Breast epithelium (tissue), 4 donors: ENCODE measurements around the gene CFAP90. TPM values are rescaled to one million over a fixed set of nuclear protein-coding genes. Genes with fewer than 3 reads are reported as not detected.

ENCODE experiments used
- DNase-seq, 2 donors: peaks; one replicate each; pipeline ENCODE4 v3.0.0-alpha.2; 2019; ENCODE audit warnings: low spot score in 2 of 2
- H3K27ac ChIP-seq, 2 donors: fragments of 200-600 bp; sonication (generic) in 1 of 2; one replicate each; pipeline ENCODE4 v1.5.1; 2016 to 2019; ENCODE audit warnings: mild to moderate bottlenecking in 1 of 2
- H3K27me3 ChIP-seq, 2 donors: fragments of 200-600 bp; sonication (generic) in 1 of 2; one replicate each; pipeline versions ENCODE4 v1.5.1 to v1.6.0; 2017 to 2019; ENCODE audit warnings: control low read depth in 1 of 2, mild to moderate bottlenecking in 1 of 2
- H3K36me3 ChIP-seq: fragments of 200-600 bp; one replicate; pipeline ENCODE4 v1.5.1; 2019
- H3K4me1 ChIP-seq, 2 donors: fragments of 200-600 bp; sonication (generic); one replicate each; pipeline ENCODE4 v1.5.1; 2016 to 2019; ENCODE audit warnings: control low read depth in 1 of 2
- H3K4me3 ChIP-seq, 3 donors: fragments of 200-600 bp; sonication (generic); 1 replicate in 2 of 3; 2 replicates in 1 of 3; pipeline ENCODE4 v1.5.1; 2016 to 2019; ENCODE audit warnings: mild to moderate bottlenecking in 3 of 3, moderate library complexity in 2 of 3
- H3K9me3 ChIP-seq, 2 donors: fragments of 200-600 bp; sonication (generic) in 1 of 2; one replicate each; pipeline ENCODE4 v1.5.1; 2016 to 2019; ENCODE audit warnings: control low read depth in 1 of 2
- POLR2A ChIP-seq: fragments of 450-650 bp; IDR thresholded peaks from one replicate; pipeline ENCODE4 v1.6.1; 2016; ENCODE audit warnings: antibody characterized with exemption, mild to moderate bottlenecking, moderate library complexity
- POLR2AphosphoS5 ChIP-seq, 3 donors: sonication (generic); formaldehyde crosslinking; IDR thresholded peaks; one replicate each; pipeline ENCODE4 v1.6.1; 2017; ENCODE audit warnings: antibody characterized with exemption in 3 of 3
- intact Hi-C: fragments of 100-400 bp; cut with DNase I; formaldehyde crosslinking; loops from one replicate; pipeline ENCODE4 v1.15.1; 2023; ENCODE audit warnings: low total_unique reads
- total RNA-seq, 3 donors: library from RNA; depleted of rRNA; stranded (reverse); fragments of >200 nt; gene quantifications; one replicate each; pipeline ENCODE4 v1.1.0, GENCODE V29; 2016
- TF ChIP-seq, protein P1 (sequence below), 3 donors: fragments of 450-650 bp; IDR thresholded peaks; one replicate each; pipeline ENCODE4 v1.5.1; 2016 to 2017; ENCODE audit warnings: antibody characterized with exemption in 3 of 3, mild to moderate bottlenecking in 3 of 3, moderate library complexity in 3 of 3

Gene CFAP90
- total RNA-seq, 3 donors from 2014 or later = 0.48 to 0.98 (median 0.59) TPM

DNA sequence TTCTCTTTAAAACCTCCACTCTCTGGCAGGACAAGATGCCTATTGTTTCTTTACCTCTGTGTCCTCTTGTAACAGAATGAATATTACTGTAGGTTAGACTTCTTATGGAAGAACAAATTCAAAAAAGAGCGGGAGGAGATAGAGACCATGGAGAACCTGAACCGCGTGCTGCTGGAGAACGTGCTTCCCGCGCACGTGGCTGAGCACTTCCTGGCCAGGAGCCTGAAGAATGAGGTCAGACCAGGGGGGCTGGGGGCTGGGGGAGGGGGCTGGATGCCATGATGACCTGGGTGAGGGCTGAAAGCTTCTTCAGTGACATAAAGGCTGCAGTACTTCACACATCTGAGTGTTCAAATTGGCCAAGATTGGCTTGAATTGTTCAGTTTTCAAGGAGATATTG lies 61.4 kb downstream of the CFAP90 start:
- H3K36me3 ChIP-seq = no peaks in the 10 kb centered on the region
- H3K27ac ChIP-seq = no peak overlapping the region
- H3K27me3 ChIP-seq = no peaks in the 10 kb centered on the region
- no peak for TF ChIP-seq POLR2AphosphoS5 (IDR thresholded peaks at IDR 0.05)
- TF ChIP-seq POLR2A = no peak
- TF ChIP-seq, protein P1, sequence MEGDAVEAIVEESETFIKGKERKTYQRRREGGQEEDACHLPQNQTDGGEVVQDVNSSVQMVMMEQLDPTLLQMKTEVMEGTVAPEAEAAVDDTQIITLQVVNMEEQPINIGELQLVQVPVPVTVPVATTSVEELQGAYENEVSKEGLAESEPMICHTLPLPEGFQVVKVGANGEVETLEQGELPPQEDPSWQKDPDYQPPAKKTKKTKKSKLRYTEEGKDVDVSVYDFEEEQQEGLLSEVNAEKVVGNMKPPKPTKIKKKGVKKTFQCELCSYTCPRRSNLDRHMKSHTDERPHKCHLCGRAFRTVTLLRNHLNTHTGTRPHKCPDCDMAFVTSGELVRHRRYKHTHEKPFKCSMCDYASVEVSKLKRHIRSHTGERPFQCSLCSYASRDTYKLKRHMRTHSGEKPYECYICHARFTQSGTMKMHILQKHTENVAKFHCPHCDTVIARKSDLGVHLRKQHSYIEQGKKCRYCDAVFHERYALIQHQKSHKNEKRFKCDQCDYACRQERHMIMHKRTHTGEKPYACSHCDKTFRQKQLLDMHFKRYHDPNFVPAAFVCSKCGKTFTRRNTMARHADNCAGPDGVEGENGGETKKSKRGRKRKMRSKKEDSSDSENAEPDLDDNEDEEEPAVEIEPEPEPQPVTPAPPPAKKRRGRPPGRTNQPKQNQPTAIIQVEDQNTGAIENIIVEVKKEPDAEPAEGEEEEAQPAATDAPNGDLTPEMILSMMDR (IDR thresholded peaks at IDR 0.05) = no peak
- H3K4me3 ChIP-seq = no peak overlapping the region
- intact Hi-C loops = no loop called here
- no peaks in the 10 kb centered on the region for H3K4me1 ChIP-seq
- H3K9me3 ChIP-seq = no peaks in the 10 kb centered on the region
- no peak for DNase-seq

DNA sequence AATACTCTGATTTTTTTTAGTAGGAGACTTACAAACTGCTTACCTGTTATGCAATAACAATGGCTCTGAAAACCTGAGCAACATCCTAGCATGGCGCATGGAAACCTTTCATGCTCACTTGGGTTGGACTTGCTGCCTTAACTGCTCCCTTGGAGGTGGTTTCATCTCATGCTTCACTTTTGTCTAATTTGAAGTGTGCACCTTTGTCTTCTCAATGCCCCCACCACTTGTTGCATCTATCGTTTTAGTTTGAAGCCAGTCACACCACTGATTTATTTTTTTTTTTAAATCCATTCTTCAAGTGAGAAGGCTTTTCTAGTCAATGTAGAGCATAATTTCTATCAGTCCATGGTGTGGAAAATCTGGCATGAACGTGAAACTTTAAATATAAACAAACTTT lies 63.2 kb downstream of the CFAP90 start:
- no peaks in the 10 kb centered on the region for H3K36me3 ChIP-seq
- H3K27me3 ChIP-seq = no peaks in the 10 kb centered on the region
- no peaks in the 10 kb centered on the region for H3K9me3 ChIP-seq
- intact Hi-C loops = no loop called here
- no peak overlapping the region for H3K27ac ChIP-seq
- H3K4me3 ChIP-seq = no peak overlapping the region
- H3K4me1 ChIP-seq = no peaks in the 10 kb centered on the region
- TF ChIP-seq POLR2AphosphoS5 (IDR thresholded peaks at IDR 0.05) = no peak
- TF ChIP-seq, protein P1 (IDR thresholded peaks at IDR 0.05) = no peak
- no peak for TF ChIP-seq POLR2A
- no peak for DNase-seq

GRCh38 chr5:7784683-7785380 lies 66.1 kb downstream of the CFAP90 start:
- Histone ChIP-seq H3K27ac (no peak overlapping the region), H3K36me3 (no peaks in the 10 kb centered on the region), H3K27me3 (no peaks in the 10 kb centered on the region), H3K9me3 (no peaks in the 10 kb centered on the region), H3K4me1 (no peaks in the 10 kb centered on the region), H3K4me3 (no peak overlapping the region)
- no peak for TF ChIP-seq POLR2A
- TF ChIP-seq, protein P1 (IDR thresholded peaks at IDR 0.05) = no peak
- no peak for TF ChIP-seq POLR2AphosphoS5 (IDR thresholded peaks at IDR 0.05)
- DNase-seq = no peak
- intact Hi-C loops = no loop called here

- DNase-seq = no peak
- Histone ChIP-seq H3K27me3 (no peaks in the 10 kb centered on the region), H3K4me1 (no peaks in the 10 kb centered on the region), H3K27ac (no peak overlapping the region), H3K9me3 (no peaks in the 10 kb centered on the region), H3K4me3 (no peak overlapping the region), H3K36me3 (no peaks in the 10 kb centered on the region)
- TF ChIP-seq, protein P1 (IDR thresholded peaks at IDR 0.05) = no peak
- TF ChIP-seq POLR2A (no peak), POLR2AphosphoS5 (IDR thresholded peaks at IDR 0.05) (no peak)
- intact Hi-C loops = no loop called here
Measured at GRCh38 chr5:7781899-7782298, 69.0 kb downstream of the CFAP90 start.

Other genes starting within 250 kb of the CFAP90 start
- 10 to 100 TPM in 2 of 3 donors, 1 to 10 TPM in 1; 5.1 to 13.4 (median 13.3) TPM for gene FASTKD3, start 17.9 kb upstream of the CFAP90 start, total RNA-seq
- 10 to 100 TPM; 45.8 to 69.5 (median 57.7) TPM for gene MTRR, start 18.0 kb upstream of the CFAP90 start, total RNA-seq